HEK293 (cell line): ENCODE data around the gene KLK4.

Source experiments
- CTCF ChIA-PET: fragments of 350-600 bp; formaldehyde crosslinking; extraction: SDS; loops from one replicate; lab custom pipeline; 2021; ENCODE audit warnings: antibody characterized with exemption; lab: Yijun Ruan, JAX
- POLR2A ChIA-PET: fragments of 300-600 bp; formaldehyde crosslinking; extraction: SDS; loops from one replicate; lab custom pipeline; 2020; ENCODE audit warnings: antibody characterized with exemption, inconsistent platforms; lab: Yijun Ruan, JAX
- H3K27ac ChIP-seq: fragments of 200-500 bp; sonication (Bioruptor generic); 2 replicates; pipeline ENCODE4 v1.5.1; 2014; ENCODE audit warnings: low read depth, low read length, control low read depth, inconsistent platforms; ENCODE audit errors: extremely low read depth
- H3K36me3 ChIP-seq, 2 experiments: fragments of 200-500 bp in 1 of 2; sonication (Bioruptor generic) in 1 of 2; 1 replicate in 1 of 2; 2 replicates in 1 of 2; pipeline ENCODE4 v1.5.1; 2014 to 2017; ENCODE audit warnings: inconsistent platforms in 2 of 2, low read length in 2 of 2; ENCODE audit not compliant: control insufficient read depth in 2 of 2, insufficient read depth in 1 of 2
- H3K4me1 ChIP-seq: fragments of 200-500 bp; sonication (Bioruptor generic); 2 replicates; pipeline ENCODE4 v1.5.1; 2014; ENCODE audit warnings: mild to moderate bottlenecking, low read length, inconsistent platforms; ENCODE audit not compliant: control insufficient read depth, insufficient read depth
- H3K4me3 ChIP-seq: 2 replicates; pipeline ENCODE4 v1.5.1; 2011; ENCODE audit warnings: low read depth, mild to moderate bottlenecking, control low read depth, low read length, moderate library complexity
- H3K9me3 ChIP-seq: fragments of 200-500 bp; sonication (Bioruptor generic); 2 replicates; pipeline ENCODE4 v1.5.1; 2014; ENCODE audit warnings: low read depth, low read length, inconsistent platforms; ENCODE audit not compliant: control insufficient read depth, insufficient read depth
- EGR2 ChIP-seq: fragments of 450-650 bp; formaldehyde crosslinking; IDR thresholded peaks from 2 replicates; pipeline ENCODE4 v1.5.1; 2016; ENCODE audit warnings: low read depth, missing biosample characterization, missing genetic modification characterization
- KLF1 ChIP-seq: fragments of 450-650 bp; formaldehyde crosslinking; IDR thresholded peaks from 2 replicates; pipeline ENCODE4 v1.5.1; 2016; ENCODE audit warnings: missing biosample characterization, missing genetic modification characterization
- SCRT1 ChIP-seq: fragments of 450-650 bp; formaldehyde crosslinking; IDR thresholded peaks from 2 replicates; pipeline ENCODE4 v1.5.1; 2016; ENCODE audit warnings: missing biosample characterization, missing genetic modification characterization, borderline replicate concordance
- SP7 ChIP-seq: fragments of 450-650 bp; formaldehyde crosslinking; IDR thresholded peaks from 2 replicates; pipeline ENCODE4 v1.5.1; 2016; ENCODE audit warnings: missing biosample characterization, missing genetic modification characterization
- TRIM28 ChIP-seq: IDR thresholded peaks from 2 replicates; pipeline ENCODE4 v1.6.1; 2011; ENCODE audit warnings: low read length, control low read depth, borderline replicate concordance
- ZNF10 ChIP-seq: fragments of 450-650 bp; formaldehyde crosslinking; IDR thresholded peaks from 2 replicates; pipeline ENCODE4 v1.5.1; 2017; ENCODE audit warnings: missing biosample characterization, missing genetic modification characterization
- ZNF138 ChIP-seq: fragments of 450-650 bp; formaldehyde crosslinking; IDR thresholded peaks from 2 replicates; pipeline ENCODE4 v1.5.1; 2016; ENCODE audit warnings: missing biosample characterization, missing genetic modification characterization, borderline replicate concordance
- ZNF175 ChIP-seq: fragments of 450-650 bp; formaldehyde crosslinking; IDR thresholded peaks from 2 replicates; pipeline ENCODE4 v1.5.1; 2016; ENCODE audit warnings: missing biosample characterization, missing genetic modification characterization
- ZNF433 ChIP-seq: fragments of 450-650 bp; formaldehyde crosslinking; IDR thresholded peaks from 2 replicates; pipeline ENCODE4 v1.5.1; 2016; ENCODE audit warnings: missing biosample characterization, missing genetic modification characterization, low read depth
- ZNF510 ChIP-seq: fragments of 450-650 bp; formaldehyde crosslinking; IDR thresholded peaks from 2 replicates; pipeline ENCODE4 v1.5.1; 2018; ENCODE audit warnings: mild to moderate bottlenecking, missing genetic modification characterization, missing biosample characterization; ENCODE audit not compliant: insufficient replicate concordance
- ZNF529 ChIP-seq: fragments of 450-650 bp; formaldehyde crosslinking; IDR thresholded peaks from 2 replicates; pipeline ENCODE4 v1.5.1; 2017; ENCODE audit warnings: missing genetic modification characterization, missing biosample characterization; ENCODE audit not compliant: insufficient replicate concordance
- ZNF596 ChIP-seq: fragments of 450-650 bp; IDR thresholded peaks from 2 replicates; pipeline ENCODE4 v1.5.0; 2018; ENCODE audit warnings: missing biosample characterization, mild to moderate bottlenecking, missing genetic modification characterization, moderate library complexity
- ZNF624 ChIP-seq: fragments of 450-650 bp; formaldehyde crosslinking; IDR thresholded peaks from 2 replicates; pipeline ENCODE4 v1.5.1; 2017; ENCODE audit warnings: missing biosample characterization, missing genetic modification characterization
- ZNF664 ChIP-seq: fragments of 450-650 bp; formaldehyde crosslinking; IDR thresholded peaks from 2 replicates; pipeline ENCODE4 v1.5.1; 2016; ENCODE audit warnings: missing biosample characterization, missing genetic modification characterization
- ZNF76 ChIP-seq: fragments of 450-650 bp; formaldehyde crosslinking; IDR thresholded peaks from 2 replicates; pipeline ENCODE4; 2016; ENCODE audit warnings: low read depth, missing biosample characterization, missing genetic modification characterization, borderline replicate concordance
- ZNF777 ChIP-seq: fragments of 450-650 bp; formaldehyde crosslinking; IDR thresholded peaks from 2 replicates; pipeline ENCODE4 v1.5.1; 2017; ENCODE audit warnings: missing biosample characterization, missing genetic modification characterization, borderline replicate concordance
- ZSCAN23 ChIP-seq: fragments of 450-650 bp; formaldehyde crosslinking; IDR thresholded peaks from 2 replicates; pipeline ENCODE4 v1.5.1; 2016; ENCODE audit warnings: missing biosample characterization, missing genetic modification characterization
- ZXDB ChIP-seq: fragments of 450-650 bp; formaldehyde crosslinking; IDR thresholded peaks from 2 replicates; pipeline ENCODE4 v1.5.1; 2016; ENCODE audit warnings: missing biosample characterization, missing genetic modification characterization
- TF ChIP-seq, protein P1 (sequence below): fragments of 450-650 bp; formaldehyde crosslinking; IDR thresholded peaks from 2 replicates; pipeline ENCODE4 v1.5.1; 2016; ENCODE audit warnings: missing biosample characterization, missing genetic modification characterization
- TF ChIP-seq, protein P2 (sequence below): fragments of 450-650 bp; formaldehyde crosslinking; IDR thresholded peaks from 2 replicates; pipeline ENCODE4 v1.5.1; 2016; ENCODE audit warnings: missing biosample characterization, missing genetic modification characterization
- TF ChIP-seq, protein P3 (sequence below): fragments of 450-650 bp; formaldehyde crosslinking; IDR thresholded peaks from 2 replicates; pipeline ENCODE4 v1.5.1; 2016; ENCODE audit warnings: missing biosample characterization, missing genetic modification characterization
- TF ChIP-seq, protein P4 (sequence below): fragments of 450-650 bp; formaldehyde crosslinking; IDR thresholded peaks from 2 replicates; pipeline ENCODE4 v1.5.1; 2016; ENCODE audit warnings: missing biosample characterization, missing genetic modification characterization
- TF ChIP-seq, protein P5 (sequence below): fragments of 450-650 bp; formaldehyde crosslinking; IDR thresholded peaks from 2 replicates; pipeline ENCODE4 v1.5.1; 2017; ENCODE audit warnings: missing biosample characterization, missing genetic modification characterization
- TF ChIP-seq, protein P6 (sequence below): fragments of 450-650 bp; formaldehyde crosslinking; IDR thresholded peaks from 2 replicates; pipeline ENCODE4 v1.5.1; 2016; ENCODE audit warnings: missing biosample characterization, missing genetic modification characterization
- TF ChIP-seq, protein P7 (sequence below): fragments of 450-650 bp; formaldehyde crosslinking; IDR thresholded peaks from 2 replicates; pipeline ENCODE4 v1.5.1; 2017; ENCODE audit warnings: missing biosample characterization, missing genetic modification characterization

The KLK4 gene

DNA sequence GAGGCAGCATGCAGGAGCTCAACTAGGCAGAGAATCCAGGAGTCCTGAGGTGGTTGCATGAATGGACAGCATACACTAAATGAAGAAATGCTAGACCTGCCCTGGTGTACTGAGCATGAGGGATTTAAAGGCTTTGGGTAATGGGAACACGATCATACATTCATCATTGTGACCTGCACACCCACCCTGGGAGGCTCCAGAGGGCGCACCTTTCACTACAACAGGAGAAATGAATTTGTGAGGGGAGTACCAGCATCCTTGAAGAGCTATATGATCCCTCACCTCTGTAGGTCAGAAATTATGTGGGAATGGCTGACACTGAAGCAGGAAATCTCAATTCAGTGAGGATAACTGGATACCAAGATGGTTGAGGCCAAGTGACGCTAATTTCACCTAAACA is 29.0 kb downstream of the KLK4 start:
- no peaks in the 10 kb centered on the region for H3K9me3 ChIP-seq
- TF ChIP-seq ZNF510 (tag by site-specific recombination) (no peak), ZNF596 (no peak), TRIM28 (no peak), ZNF138 (no peak), SP7 (tag by site-specific recombination) (no peak), KLF1 (no peak), ZXDB (no peak), ZNF529 (tag by site-specific recombination) (no peak), ZNF777 (tag by site-specific recombination) (no peak), ZNF664 (no peak), SCRT1 (tag by site-specific recombination) (no peak), ZNF624 (no peak)
- TF ChIP-seq, protein P1, sequence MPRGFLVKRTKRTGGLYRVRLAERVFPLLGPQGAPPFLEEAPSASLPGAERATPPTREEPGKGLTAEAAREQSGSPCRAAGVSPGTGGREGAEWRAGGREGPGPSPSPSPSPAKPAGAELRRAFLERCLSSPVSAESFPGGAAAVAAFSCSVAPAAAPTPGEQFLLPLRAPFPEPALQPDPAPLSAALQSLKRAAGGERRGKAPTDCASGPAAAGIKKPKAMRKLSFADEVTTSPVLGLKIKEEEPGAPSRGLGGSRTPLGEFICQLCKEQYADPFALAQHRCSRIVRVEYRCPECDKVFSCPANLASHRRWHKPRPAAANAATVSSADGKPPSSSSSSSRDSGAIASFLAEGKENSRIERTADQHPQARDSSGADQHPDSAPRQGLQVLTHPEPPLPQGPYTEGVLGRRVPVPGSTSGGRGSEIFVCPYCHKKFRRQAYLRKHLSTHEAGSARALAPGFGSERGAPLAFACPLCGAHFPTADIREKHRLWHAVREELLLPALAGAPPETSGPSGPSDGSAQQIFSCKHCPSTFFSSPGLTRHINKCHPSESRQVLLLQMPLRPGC (tag by site-specific recombination), result no peak
- TF ChIP-seq, protein P2, sequence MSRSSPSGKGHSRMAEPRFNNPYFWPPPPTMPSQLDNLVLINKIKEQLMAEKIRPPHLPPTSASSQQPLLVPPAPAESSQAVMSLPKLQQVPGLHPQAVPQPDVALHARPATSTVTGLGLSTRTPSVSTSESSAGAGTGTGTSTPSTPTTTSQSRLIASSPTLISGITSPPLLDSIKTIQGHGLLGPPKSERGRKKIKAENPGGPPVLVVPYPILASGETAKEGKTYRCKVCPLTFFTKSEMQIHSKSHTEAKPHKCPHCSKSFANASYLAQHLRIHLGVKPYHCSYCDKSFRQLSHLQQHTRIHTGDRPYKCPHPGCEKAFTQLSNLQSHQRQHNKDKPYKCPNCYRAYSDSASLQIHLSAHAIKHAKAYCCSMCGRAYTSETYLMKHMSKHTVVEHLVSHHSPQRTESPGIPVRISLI (tag by site-specific recombination), result no peak
- TF ChIP-seq, protein P3, sequence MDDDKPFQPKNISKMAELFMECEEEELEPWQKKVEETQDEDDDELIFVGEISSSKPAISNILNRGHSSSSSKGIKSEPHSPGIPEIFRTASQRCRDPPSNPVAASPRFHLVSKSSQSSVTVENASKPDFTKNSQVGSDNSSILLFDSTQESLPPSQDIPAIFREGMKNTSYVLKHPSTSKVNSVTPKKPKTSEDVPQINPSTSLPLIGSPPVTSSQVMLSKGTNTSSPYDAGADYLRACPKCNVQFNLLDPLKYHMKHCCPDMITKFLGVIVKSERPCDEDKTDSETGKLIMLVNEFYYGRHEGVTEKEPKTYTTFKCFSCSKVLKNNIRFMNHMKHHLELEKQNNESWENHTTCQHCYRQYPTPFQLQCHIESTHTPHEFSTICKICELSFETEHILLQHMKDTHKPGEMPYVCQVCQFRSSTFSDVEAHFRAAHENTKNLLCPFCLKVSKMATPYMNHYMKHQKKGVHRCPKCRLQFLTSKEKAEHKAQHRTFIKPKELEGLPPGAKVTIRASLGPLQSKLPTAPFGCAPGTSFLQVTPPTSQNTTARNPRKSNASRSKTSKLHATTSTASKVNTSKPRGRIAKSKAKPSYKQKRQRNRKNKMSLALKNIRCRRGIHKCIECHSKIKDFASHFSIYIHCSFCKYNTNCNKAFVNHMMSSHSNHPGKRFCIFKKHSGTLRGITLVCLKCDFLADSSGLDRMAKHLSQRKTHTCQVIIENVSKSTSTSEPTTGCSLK (tag by site-specific recombination), result no peak
- no peaks in the 10 kb centered on the region for H3K4me1 ChIP-seq
- CTCF ChIA-PET, result interaction anchor here (0.7 to 0.9 kb wide), 2 partner anchors 17 to 39 kb away, joined by 3 to 4 read pairs; no protein-coding TSS in a partner anchor
- H3K36me3 ChIP-seq, result no peaks in the 10 kb centered on the region
- POLR2A ChIA-PET, result no interaction called here
- H3K27ac ChIP-seq, result no peak overlapping the region
- H3K4me3 ChIP-seq, result no peak overlapping the region

DNA sequence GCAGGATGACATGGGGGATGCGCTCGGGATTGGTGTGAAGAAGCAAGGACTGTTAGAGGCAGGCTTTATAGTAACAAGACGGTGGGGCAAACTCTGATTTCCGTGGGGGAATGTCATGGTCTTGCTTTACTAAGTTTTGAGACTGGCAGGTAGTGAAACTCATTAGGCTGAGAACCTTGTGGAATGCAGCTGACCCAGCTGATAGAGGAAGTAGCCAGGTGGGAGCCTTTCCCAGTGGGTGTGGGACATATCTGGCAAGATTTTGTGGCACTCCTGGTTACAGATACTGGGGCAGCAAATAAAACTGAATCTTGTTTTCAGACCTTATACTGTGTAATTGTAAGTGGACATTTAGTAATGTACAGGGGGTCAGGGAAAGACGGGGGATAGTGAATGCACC is 31.0 kb downstream of the KLK4 start:
- ChIA-PET POLR2A (no interaction called here), CTCF (no interaction called here)
- Histone ChIP-seq H3K36me3 (no peaks in the 10 kb centered on the region), H3K4me3 (no peak overlapping the region), H3K4me1 (no peaks in the 10 kb centered on the region), H3K27ac (no peak overlapping the region), H3K9me3 (no peaks in the 10 kb centered on the region)
- no peak for TF ChIP-seq ZSCAN23
- TF ChIP-seq, protein P4, sequence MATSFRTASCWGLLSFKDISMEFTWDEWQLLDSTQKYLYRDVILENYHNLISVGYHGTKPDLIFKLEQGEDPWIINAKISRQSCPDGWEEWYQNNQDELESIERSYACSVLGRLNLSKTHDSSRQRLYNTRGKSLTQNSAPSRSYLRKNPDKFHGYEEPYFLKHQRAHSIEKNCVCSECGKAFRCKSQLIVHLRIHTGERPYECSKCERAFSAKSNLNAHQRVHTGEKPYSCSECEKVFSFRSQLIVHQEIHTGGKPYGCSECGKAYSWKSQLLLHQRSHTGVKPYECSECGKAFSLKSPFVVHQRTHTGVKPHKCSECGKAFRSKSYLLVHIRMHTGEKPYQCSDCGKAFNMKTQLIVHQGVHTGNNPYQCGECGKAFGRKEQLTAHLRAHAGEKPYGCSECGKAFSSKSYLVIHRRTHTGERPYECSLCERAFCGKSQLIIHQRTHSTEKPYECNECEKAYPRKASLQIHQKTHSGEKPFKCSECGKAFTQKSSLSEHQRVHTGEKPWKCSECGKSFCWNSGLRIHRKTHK, result no peak
- TF ChIP-seq EGR2 (tag by site-specific recombination), result no peak
- TF ChIP-seq, protein P5, sequence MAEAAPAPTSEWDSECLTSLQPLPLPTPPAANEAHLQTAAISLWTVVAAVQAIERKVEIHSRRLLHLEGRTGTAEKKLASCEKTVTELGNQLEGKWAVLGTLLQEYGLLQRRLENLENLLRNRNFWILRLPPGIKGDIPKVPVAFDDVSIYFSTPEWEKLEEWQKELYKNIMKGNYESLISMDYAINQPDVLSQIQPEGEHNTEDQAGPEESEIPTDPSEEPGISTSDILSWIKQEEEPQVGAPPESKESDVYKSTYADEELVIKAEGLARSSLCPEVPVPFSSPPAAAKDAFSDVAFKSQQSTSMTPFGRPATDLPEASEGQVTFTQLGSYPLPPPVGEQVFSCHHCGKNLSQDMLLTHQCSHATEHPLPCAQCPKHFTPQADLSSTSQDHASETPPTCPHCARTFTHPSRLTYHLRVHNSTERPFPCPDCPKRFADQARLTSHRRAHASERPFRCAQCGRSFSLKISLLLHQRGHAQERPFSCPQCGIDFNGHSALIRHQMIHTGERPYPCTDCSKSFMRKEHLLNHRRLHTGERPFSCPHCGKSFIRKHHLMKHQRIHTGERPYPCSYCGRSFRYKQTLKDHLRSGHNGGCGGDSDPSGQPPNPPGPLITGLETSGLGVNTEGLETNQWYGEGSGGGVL, result no peak
- TF ChIP-seq, protein P6, sequence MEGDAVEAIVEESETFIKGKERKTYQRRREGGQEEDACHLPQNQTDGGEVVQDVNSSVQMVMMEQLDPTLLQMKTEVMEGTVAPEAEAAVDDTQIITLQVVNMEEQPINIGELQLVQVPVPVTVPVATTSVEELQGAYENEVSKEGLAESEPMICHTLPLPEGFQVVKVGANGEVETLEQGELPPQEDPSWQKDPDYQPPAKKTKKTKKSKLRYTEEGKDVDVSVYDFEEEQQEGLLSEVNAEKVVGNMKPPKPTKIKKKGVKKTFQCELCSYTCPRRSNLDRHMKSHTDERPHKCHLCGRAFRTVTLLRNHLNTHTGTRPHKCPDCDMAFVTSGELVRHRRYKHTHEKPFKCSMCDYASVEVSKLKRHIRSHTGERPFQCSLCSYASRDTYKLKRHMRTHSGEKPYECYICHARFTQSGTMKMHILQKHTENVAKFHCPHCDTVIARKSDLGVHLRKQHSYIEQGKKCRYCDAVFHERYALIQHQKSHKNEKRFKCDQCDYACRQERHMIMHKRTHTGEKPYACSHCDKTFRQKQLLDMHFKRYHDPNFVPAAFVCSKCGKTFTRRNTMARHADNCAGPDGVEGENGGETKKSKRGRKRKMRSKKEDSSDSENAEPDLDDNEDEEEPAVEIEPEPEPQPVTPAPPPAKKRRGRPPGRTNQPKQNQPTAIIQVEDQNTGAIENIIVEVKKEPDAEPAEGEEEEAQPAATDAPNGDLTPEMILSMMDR, result no peak
- no peak for TF ChIP-seq ZNF76 (tag by site-specific recombination)
- TF ChIP-seq ZNF10 (tag by site-specific recombination), result no peak
- TF ChIP-seq, protein P7, sequence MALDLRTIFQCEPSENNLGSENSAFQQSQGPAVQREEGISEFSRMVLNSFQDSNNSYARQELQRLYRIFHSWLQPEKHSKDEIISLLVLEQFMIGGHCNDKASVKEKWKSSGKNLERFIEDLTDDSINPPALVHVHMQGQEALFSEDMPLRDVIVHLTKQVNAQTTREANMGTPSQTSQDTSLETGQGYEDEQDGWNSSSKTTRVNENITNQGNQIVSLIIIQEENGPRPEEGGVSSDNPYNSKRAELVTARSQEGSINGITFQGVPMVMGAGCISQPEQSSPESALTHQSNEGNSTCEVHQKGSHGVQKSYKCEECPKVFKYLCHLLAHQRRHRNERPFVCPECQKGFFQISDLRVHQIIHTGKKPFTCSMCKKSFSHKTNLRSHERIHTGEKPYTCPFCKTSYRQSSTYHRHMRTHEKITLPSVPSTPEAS (tag by site-specific recombination), result no peak
- TF ChIP-seq ZNF433 (tag by site-specific recombination), result no peak
- no peak for TF ChIP-seq ZNF175 (tag by site-specific recombination)
